Measurements from ENCODE around the gene PCP4.
"Not testable (repeated sequence)": the region's sequence is repeated elsewhere in the genome, so short reads cannot be mapped to it uniquely, and the experiment has no call there.

PCP4 gene

GRCh38 chr21:39866093-39866492, 1.1 kb upstream of the PCP4 start:
- no peak for DNase-seq (ENCODE audit: low read depth)

GRCh38 chr21:39869141-39869818, 2.0 kb downstream of the PCP4 start:
- DNase-seq (ENCODE audit: low read depth) = no peak

- no peak for DNase-seq (ENCODE audit: low read depth)
Measured at GRCh38 chr21:39873687-39874086, 6.4 kb downstream of the PCP4 start.

GRCh38 chr21:39874206-39874605, 7.0 kb downstream of the PCP4 start:
- no peak for DNase-seq (ENCODE audit: low read depth)

GRCh38 chr21:39874759-39875158, 7.5 kb downstream of the PCP4 start:
- no peak for DNase-seq (ENCODE audit: low read depth)

- no peak for DNase-seq (ENCODE audit: low read depth)
Measured at GRCh38 chr21:39881661-39882060, 14.4 kb downstream of the PCP4 start.

- DNase-seq (ENCODE audit: low read depth) = no peak
Measured at GRCh38 chr21:39882151-39882838, 15.1 kb downstream of the PCP4 start.

GRCh38 chr21:39882839-39883195, 15.6 kb downstream of the PCP4 start:
- no peak for DNase-seq (ENCODE audit: low read depth)

- DNase-seq (ENCODE audit: low read depth) = no peak
Measured at GRCh38 chr21:39885119-39885848, 18.0 kb downstream of the PCP4 start.

- DNase-seq (ENCODE audit: low read depth) = no peak
Measured at GRCh38 chr21:39888848-39889247, 21.6 kb downstream of the PCP4 start.

GRCh38 chr21:39891111-39891510, 23.9 kb downstream of the PCP4 start:
- DNase-seq (ENCODE audit: low read depth) = no peak

GRCh38 chr21:39891863-39892262, 24.6 kb downstream of the PCP4 start:
- not testable (repeated sequence) for DNase-seq (ENCODE audit: low read depth)

GRCh38 chr21:39900491-39900890, 33.3 kb downstream of the PCP4 start:
- DNase-seq (ENCODE audit: low read depth) = no peak

- no peak for DNase-seq (ENCODE audit: low read depth)
Measured at GRCh38 chr21:39900911-39901310, 33.7 kb downstream of the PCP4 start.

GRCh38 chr21:39902986-39903385, 35.7 kb downstream of the PCP4 start:
- no peak for DNase-seq (ENCODE audit: low read depth)

- no peak for DNase-seq (ENCODE audit: low read depth)
Measured at GRCh38 chr21:39904457-39904856, 37.2 kb downstream of the PCP4 start.

- DNase-seq (ENCODE audit: low read depth) = no peak
Measured at GRCh38 chr21:39908265-39908923, 41.2 kb downstream of the PCP4 start.

- DNase-seq (ENCODE audit: low read depth) = no peak
Measured at GRCh38 chr21:39911286-39912199, 44.3 kb downstream of the PCP4 start.

GRCh38 chr21:39913706-39914305, 46.6 kb downstream of the PCP4 start:
- no peak for DNase-seq (ENCODE audit: low read depth)

GRCh38 chr21:39915881-39916280, 48.6 kb downstream of the PCP4 start:
- DNase-seq (ENCODE audit: low read depth) = no peak

GRCh38 chr21:39918558-39918957, 51.3 kb downstream of the PCP4 start:
- no peak for DNase-seq (ENCODE audit: low read depth)

Data from T follicular helper cell (primary cell).